Measurements from ENCODE around the gene KRTAP10-6. TPM values are rescaled to one million over a fixed set of nuclear protein-coding genes. Genes with fewer than 3 reads are reported as not detected.
"Not testable (repeated sequence)": the region's sequence is repeated elsewhere in the genome, so short reads cannot be mapped to it uniquely, and the experiment has no call there.

Gene KRTAP10-6
- total RNA-seq, 4 donors from 2014 or later, result not detected

GRCh38 chr21:44551340-44551961, 40.9 kb downstream of the KRTAP10-6 start, which contains the start of gene KRTAP10-2:
KRTAP10-2 (minus strand) TSS chr21:44551505; CDS start chr21:44551458, 47 bp downstream.
- H3K27me3 ChIP-seq, result no peaks in the 10 kb centered on the region
- no peaks in the 10 kb centered on the region for H3K36me3 ChIP-seq
- intact Hi-C loops (cut with DNase I), result no loop called here
- H3K27ac ChIP-seq, result no peak within 1 kb of the TSS
- 54 to 66% methylated on average over 14 to 17 of the region's 17 CpGs for WGBS, 2 donors
- TF ChIP-seq POLR2A (IDR thresholded peaks at IDR 0.05) (no peak), CTCF (IDR thresholded peaks at IDR 0.05) (no peak)
- H3K4me3 ChIP-seq (replicated peaks in 1 of 3), result no peak within 1 kb of the TSS
- no peaks in the 10 kb centered on the region for H3K4me1 ChIP-seq
- no peaks in the 10 kb centered on the region for H3K9me3 ChIP-seq
- DNase-seq, result no peak

GRCh38 chr21:44550807-44551206, 41.5 kb downstream of the KRTAP10-6 start:
- Histone ChIP-seq H3K9me3 (no peaks in the 10 kb centered on the region), H3K27me3 (no peaks in the 10 kb centered on the region), H3K27ac (no peak overlapping the region), H3K4me3 (replicated peaks in 1 of 3) (no peak overlapping the region), H3K36me3 (no peaks in the 10 kb centered on the region), H3K4me1 (no peaks in the 10 kb centered on the region)
- WGBS, 2 donors, result 57 to 85% methylated on average over 5 to 10 of the region's 10 CpGs
- intact Hi-C loops (cut with DNase I), result no loop called here
- TF ChIP-seq POLR2A (IDR thresholded peaks at IDR 0.05) (no peak), CTCF (IDR thresholded peaks at IDR 0.05) (no peak)
- DNase-seq, result no peak

GRCh38 chr21:44550285-44550684, 42.0 kb downstream of the KRTAP10-6 start:
- H3K4me1 ChIP-seq; H3K9me3 ChIP-seq; H3K27ac ChIP-seq; H3K36me3 ChIP-seq; H3K27me3 ChIP-seq; intact Hi-C loops (cut with DNase I); H3K4me3 ChIP-seq (replicated peaks in 1 of 3); DNase-seq: not testable (repeated sequence)
- 30 to 77% methylated on average over 1 to 17 of the region's 17 CpGs for WGBS, 2 donors

GRCh38 chr21:44549525-44550211, 42.6 kb downstream of the KRTAP10-6 start:
- no peaks in the 10 kb centered on the region for H3K4me1 ChIP-seq
- WGBS, 2 donors, result 80 to 87% methylated on average over 14 to 24 of the region's 25 CpGs
- H3K9me3 ChIP-seq, result no peaks in the 10 kb centered on the region
- no peak overlapping the region for H3K4me3 ChIP-seq (replicated peaks in 1 of 3)
- intact Hi-C loops (cut with DNase I), result no loop called here
- no peaks in the 10 kb centered on the region for H3K27me3 ChIP-seq
- H3K27ac ChIP-seq, result no peak overlapping the region
- no peaks in the 10 kb centered on the region for H3K36me3 ChIP-seq
- DNase-seq, result no peak
- TF ChIP-seq POLR2A (IDR thresholded peaks at IDR 0.05) (no peak), CTCF (IDR thresholded peaks at IDR 0.05) (no peak)

- Histone ChIP-seq H3K4me1 (no peaks in the 10 kb centered on the region), H3K36me3 (no peaks in the 10 kb centered on the region), H3K27ac (no peak overlapping the region), H3K4me3 (replicated peaks in 1 of 3) (no peak overlapping the region), H3K9me3 (no peaks in the 10 kb centered on the region), H3K27me3 (no peaks in the 10 kb centered on the region)
- intact Hi-C loops (cut with DNase I), result no loop called here
- TF ChIP-seq POLR2A (IDR thresholded peaks at IDR 0.05), result no peak
- TF ChIP-seq CTCF (IDR thresholded peaks at IDR 0.05), result no peak
- 32 to 37% methylated on average over 14 of the region's 14 CpGs for WGBS, 2 donors
- DNase-seq, result no peak
Measured at GRCh38 chr21:44548922-44549321, 43.4 kb downstream of the KRTAP10-6 start.
